Neural crest cell (in vitro differentiated cells): Measurements from ENCODE around the gene ADGRB2. TPM values are rescaled to one million over a fixed set of nuclear protein-coding genes. Genes with fewer than 3 reads are reported as not detected.
A peak's percentile ranks its signal among the peaks of the same experiment; 100 is the strongest.

Experiments
- DNase-seq: peaks from one replicate; pipeline ENCODE4 v3.0.0; 2021; ENCODE audit warnings: low read depth, mixed read lengths, low spot score
- H3K27ac Mint-ChIP-seq: one replicate; pipeline ENCODE4 v1.8.0; 2021; ENCODE audit warnings: mild to moderate bottlenecking, mixed read lengths; ENCODE audit not compliant: unreplicated experiment
- H3K27me3 Mint-ChIP-seq: 2 replicates; pipeline ENCODE4 v1.8.0; 2021; ENCODE audit warnings: low read depth, mild to moderate bottlenecking, mixed read lengths
- H3K36me3 Mint-ChIP-seq: 2 replicates; pipeline ENCODE4 v1.8.0; 2021; ENCODE audit warnings: low read depth, mild to moderate bottlenecking, mixed read lengths
- H3K4me1 Mint-ChIP-seq: 2 replicates; pipeline ENCODE4 v1.8.0; 2021; ENCODE audit warnings: mixed read lengths
- H3K4me3 Mint-ChIP-seq: one replicate; pipeline ENCODE4 v1.8.0; 2021; ENCODE audit warnings: mild to moderate bottlenecking, mixed read lengths
- H3K9me3 Mint-ChIP-seq: 2 replicates; pipeline ENCODE4 v1.8.0; 2021; ENCODE audit warnings: mixed read lengths
- total RNA-seq: library from RNA; stranded (reverse); gene quantifications from 2 replicates; pipeline ENCODE4 v1.2.1, GENCODE V29; 2021
- TF ChIP-seq, protein P1 (sequence below): fragments of 200-600 bp; sonication (generic); conservative IDR thresholded peaks from 2 replicates; pipeline ENCODE4 v1.5.0; 2021; ENCODE audit warnings: antibody characterized with exemption, mild to moderate bottlenecking

ADGRB2 gene
- total RNA-seq, 1 donor from 2014 or later: 18.8 TPM

DNA sequence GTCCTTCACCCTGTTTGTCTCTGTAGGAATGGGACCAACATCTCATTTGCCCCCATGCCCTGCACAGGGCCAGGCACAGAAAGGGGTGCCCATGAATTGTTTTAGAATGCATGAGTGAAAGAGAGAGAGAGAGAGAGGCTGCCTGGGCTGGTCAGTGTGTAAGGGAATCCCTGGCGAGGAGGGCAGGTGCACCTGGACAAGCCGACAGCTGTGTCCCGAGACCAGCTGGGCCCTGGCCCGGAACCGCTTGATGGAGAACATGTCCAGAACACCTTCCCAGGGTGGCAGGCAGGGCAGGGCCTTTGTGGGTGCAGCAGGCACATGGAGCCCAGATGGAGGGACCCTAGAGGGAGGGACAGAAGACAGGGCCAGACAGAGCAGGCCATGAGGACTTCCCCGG is 28.9 kb upstream of the ADGRB2 start:
- no peaks in the 10 kb centered on the region for H3K9me3 Mint-ChIP-seq
- no peaks in the 10 kb centered on the region for H3K36me3 Mint-ChIP-seq
- no peak overlapping the region for H3K4me3 Mint-ChIP-seq
- no peaks in the 10 kb centered on the region for H3K27me3 Mint-ChIP-seq
- H3K27ac Mint-ChIP-seq: no peak overlapping the region
- TF ChIP-seq, protein P1, sequence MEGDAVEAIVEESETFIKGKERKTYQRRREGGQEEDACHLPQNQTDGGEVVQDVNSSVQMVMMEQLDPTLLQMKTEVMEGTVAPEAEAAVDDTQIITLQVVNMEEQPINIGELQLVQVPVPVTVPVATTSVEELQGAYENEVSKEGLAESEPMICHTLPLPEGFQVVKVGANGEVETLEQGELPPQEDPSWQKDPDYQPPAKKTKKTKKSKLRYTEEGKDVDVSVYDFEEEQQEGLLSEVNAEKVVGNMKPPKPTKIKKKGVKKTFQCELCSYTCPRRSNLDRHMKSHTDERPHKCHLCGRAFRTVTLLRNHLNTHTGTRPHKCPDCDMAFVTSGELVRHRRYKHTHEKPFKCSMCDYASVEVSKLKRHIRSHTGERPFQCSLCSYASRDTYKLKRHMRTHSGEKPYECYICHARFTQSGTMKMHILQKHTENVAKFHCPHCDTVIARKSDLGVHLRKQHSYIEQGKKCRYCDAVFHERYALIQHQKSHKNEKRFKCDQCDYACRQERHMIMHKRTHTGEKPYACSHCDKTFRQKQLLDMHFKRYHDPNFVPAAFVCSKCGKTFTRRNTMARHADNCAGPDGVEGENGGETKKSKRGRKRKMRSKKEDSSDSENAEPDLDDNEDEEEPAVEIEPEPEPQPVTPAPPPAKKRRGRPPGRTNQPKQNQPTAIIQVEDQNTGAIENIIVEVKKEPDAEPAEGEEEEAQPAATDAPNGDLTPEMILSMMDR: no peak
- H3K4me1 Mint-ChIP-seq: peaks cover 9% of the 10 kb centered on the region
- DNase-seq: no peak

DNA sequence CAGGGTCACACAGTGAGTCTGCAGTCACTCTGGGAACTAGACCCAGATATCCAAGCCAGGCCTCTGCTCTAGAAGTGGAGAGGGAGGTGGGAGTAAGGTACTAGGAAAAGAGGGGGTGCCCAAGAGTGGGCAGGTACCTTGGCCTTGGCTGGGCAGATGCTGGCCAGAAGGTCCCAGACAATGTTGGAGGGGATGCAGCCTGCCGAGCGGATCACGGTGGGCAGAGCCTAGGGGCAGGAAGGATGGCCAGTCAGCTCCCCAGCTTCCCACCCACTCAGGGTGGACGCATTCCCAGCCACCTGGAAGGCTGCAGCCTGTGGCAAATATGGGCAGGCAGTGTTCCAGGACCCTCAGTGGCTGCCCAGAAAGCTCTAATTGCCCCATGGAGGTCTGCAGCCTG is 28.4 kb upstream of the ADGRB2 start:
- peaks cover 14% of the 10 kb centered on the region for H3K4me1 Mint-ChIP-seq
- no peak overlapping the region for H3K27ac Mint-ChIP-seq
- no peaks in the 10 kb centered on the region for H3K36me3 Mint-ChIP-seq
- no peak overlapping the region for H3K4me3 Mint-ChIP-seq
- TF ChIP-seq, protein P1: no peak
- H3K27me3 Mint-ChIP-seq: no peaks in the 10 kb centered on the region
- no peak for DNase-seq
- H3K9me3 Mint-ChIP-seq: no peaks in the 10 kb centered on the region

DNA sequence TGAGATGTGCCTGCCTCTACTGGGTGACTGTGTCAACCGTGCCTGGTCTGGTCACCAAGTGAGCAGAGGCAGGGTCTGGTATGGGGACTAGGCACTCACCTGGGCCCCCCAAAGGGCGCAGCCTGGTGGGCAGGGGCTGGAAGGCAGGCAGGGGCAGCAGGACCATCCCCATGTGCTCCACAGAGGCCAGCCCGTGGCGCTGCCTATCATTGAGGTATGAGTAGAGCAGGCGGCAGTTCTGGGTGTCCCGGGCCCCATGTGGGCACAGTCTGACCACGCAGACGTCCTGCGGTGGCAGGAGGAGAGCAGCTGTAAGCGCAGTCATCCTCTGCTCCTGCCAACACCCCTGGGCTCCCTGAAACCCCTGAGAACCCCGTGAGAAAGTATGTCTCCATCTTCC is 28.0 kb upstream of the ADGRB2 start:
- H3K4me1 Mint-ChIP-seq: peaks cover 16% of the 10 kb centered on the region
- no peak for DNase-seq
- H3K9me3 Mint-ChIP-seq: no peaks in the 10 kb centered on the region

DNA sequence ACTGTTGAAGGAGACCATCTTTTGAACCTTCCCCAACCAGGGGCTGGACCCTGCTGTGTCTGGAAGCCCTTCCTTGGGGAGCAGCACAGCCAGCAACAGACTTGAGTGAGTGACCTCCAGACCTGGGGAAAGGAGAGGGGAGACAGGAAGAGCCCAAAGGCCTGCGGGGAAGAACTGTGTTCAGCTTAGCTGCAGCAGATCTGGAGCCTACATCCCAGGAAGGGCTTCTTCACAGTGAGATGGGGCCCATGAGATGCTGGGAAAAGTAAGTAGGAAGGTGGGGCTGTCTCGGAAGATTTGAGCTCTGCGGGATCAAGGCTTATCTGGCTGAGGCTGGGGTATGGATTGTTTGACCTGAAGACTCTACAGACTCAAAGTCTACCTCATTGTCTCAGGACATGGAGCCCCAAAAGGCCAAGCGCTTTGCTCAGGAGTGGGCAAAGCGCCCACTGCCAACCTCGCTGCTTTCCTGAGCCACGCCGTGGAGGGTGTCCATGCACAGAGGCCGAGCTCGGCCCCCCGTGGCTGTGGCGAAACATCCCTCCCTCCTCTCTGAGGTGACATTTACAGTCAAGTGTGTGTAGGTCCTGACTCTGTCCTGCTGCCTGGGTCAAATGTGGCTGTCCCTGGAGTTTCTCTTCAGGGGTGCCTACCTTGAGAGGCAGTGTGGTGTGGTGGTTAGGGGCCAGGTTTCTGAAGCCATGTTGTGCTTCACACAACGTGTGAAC is 27.2 kb upstream of the ADGRB2 start:
- no peaks in the 10 kb centered on the region for H3K36me3 Mint-ChIP-seq
- H3K4me1 Mint-ChIP-seq: peaks cover 16% of the 10 kb centered on the region
- no peaks in the 10 kb centered on the region for H3K9me3 Mint-ChIP-seq
- no peaks in the 10 kb centered on the region for H3K27me3 Mint-ChIP-seq
- TF ChIP-seq, protein P1: no peak
- H3K4me3 Mint-ChIP-seq: peak overlapping the region; percentile 27
- no peak for DNase-seq
- peak overlapping the region; percentile 81 for H3K27ac Mint-ChIP-seq

More for the DNA sequence above, 28.0 kb upstream of the ADGRB2 start:
- Mint-ChIP-seq H3K27me3 (no peaks in the 10 kb centered on the region), H3K4me3 (peak overlapping the region; percentile 27), H3K36me3 (no peaks in the 10 kb centered on the region), H3K27ac (no peak overlapping the region)
- TF ChIP-seq, protein P1: no peak

DNA sequence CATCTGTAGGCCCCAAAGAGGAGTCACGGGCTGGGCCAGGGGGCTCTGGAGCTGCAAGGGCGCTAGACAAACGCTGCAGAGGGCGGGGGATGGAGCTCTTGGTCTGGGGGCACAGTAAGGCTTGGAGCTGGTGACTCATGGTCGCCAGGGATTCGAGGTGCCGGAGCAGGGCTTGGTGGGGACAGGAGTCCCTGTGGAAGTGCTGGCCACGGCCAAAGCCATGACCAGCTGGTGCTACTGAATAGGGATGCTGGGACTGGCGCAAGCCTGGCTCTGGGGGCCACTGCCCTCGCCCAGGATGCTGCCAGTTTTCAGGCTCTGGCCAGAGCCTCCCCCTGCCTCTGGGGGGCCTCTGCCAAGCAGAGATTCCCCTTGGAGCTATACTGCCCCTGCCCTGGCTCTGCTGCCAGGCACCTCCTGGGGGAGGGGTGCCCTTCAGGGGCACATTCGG is 26.5 kb upstream of the ADGRB2 start:
- no peaks in the 10 kb centered on the region for H3K36me3 Mint-ChIP-seq
- no peaks in the 10 kb centered on the region for H3K9me3 Mint-ChIP-seq
- H3K27me3 Mint-ChIP-seq: no peaks in the 10 kb centered on the region
- peaks cover 22% of the 10 kb centered on the region for H3K4me1 Mint-ChIP-seq
- no peak overlapping the region for H3K27ac Mint-ChIP-seq
- TF ChIP-seq, protein P1: no peak
- DNase-seq: no peak
- H3K4me3 Mint-ChIP-seq: no peak overlapping the region
